GM18951 (cell line): ENCODE measurements around the gene RBM44.
"Not testable (repeated sequence)": the region's sequence is repeated elsewhere in the genome, so short reads cannot be mapped to it uniquely, and the experiment has no call there.

Experiments
- POLR2A ChIP-seq: IDR thresholded peaks from 4 replicates; pipeline ENCODE4 v1.6.1; 2011; ENCODE audit warnings: mild to moderate bottlenecking; ENCODE audit not compliant: insufficient read length, insufficient read depth; ENCODE audit errors: extremely low read depth
- in situ Hi-C: fragments of 300-500 bp; cut with MboI; formaldehyde crosslinking; loops from one replicate; pipeline ENCODE4 v1.12.0; 2022; ENCODE audit warnings: low sequenced_read_pairs, mixed read lengths, inconsistent platforms; ENCODE audit not compliant: unreplicated experiment

RBM44 gene

DNA sequence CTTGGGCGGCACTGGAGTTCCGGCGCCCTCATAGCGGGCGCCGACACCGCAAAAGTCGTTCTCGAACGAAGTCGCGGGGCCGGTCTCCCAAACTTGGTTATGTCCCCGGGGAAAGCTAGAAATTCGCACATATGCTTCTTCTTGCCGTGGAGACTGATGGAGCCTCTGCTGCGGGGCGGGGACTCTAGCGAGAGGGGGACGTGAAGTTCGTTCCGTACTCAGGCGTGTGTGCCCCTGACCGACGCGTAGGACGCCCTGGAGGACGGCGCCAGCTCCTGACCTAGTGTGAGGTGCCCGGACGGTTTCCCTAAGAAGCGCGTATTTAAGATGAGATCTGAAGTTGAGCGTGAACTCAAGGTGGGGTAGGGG, 465 bp downstream of the RBM44 start:
- no peak for TF ChIP-seq POLR2A
- in situ Hi-C loops = no loop called here

DNA sequence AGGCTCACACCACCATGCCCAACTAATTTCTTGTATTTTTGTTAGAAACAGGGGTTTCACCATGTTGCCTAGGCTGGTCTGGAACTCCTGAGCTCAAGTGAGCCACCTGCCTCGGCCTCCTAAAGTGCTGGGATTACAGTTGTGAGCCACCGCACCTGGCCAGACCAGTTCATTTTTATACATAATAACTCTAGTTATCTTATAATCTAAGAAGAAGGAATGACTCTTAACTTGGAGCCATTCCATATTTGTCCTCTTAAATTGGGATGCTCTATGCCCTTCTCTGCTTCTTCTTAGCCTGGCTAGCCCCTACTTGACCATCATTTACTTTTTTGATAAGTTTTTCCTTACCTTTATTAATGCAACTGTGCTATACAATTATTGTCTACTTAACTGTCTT, 2.9 kb downstream of the RBM44 start:
- TF ChIP-seq POLR2A = no peak
- in situ Hi-C loops = no loop called here

DNA sequence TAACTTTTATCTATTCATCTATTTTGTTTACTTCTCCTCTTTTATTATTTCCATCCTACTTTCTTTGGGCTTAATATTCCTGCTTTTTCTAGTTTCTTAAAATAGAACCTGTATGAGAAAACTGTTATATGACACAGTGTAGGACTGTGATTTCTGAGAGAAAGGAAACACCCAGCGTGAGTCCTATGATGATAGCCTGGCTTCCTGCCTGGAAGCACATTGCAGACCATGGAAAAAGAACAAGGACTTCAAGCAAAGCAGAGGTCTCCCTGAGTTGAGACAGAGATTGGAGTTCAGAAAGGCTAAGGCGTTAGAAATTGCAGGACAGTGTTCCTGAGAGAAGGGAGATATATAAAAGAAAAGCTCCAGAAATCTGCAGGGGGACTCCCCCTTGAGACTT, 7.8 kb downstream of the RBM44 start:
- in situ Hi-C loops = no loop called here
- no peak for TF ChIP-seq POLR2A

DNA sequence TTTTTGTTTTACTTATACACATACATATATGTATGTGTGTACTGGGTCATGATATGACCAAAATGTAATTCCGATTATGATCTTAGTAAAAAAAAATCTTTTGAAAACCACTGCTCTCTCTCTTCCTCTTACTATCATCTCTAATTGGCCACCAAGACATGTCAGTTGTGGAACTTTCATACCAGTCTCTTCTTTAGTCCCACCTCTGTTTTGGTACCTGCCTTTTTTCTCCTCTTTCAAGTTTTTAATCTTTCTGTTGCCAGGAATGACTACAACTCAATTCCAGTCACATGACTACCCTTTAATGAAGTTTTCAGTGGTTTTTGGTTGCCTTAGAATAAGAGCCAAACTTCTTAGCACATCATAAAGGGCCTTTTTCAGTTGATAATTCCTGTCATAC, 17.1 kb downstream of the RBM44 start:
- no peak for TF ChIP-seq POLR2A
- in situ Hi-C loops = no loop called here

DNA sequence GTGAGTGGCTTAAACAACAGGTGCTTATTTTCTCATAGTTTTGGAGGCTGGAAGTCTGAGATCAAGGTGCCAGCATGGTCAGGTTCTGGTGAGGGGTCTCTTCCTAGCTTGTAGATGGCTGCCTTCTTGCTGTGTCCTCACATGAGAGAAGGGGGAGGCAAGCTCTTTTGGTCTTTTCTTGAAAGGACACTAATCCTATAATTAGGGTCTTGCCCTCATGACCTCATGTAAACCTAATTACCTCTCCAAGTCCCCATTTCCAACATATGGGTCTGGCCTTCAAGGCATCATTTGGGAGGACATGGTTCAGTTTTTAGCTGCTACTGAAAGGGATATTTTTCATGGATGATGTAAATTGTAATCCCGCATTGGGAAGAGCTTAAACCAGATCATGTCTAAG, 18.0 kb downstream of the RBM44 start:
- in situ Hi-C loops = no loop called here
- TF ChIP-seq POLR2A = no peak

DNA sequence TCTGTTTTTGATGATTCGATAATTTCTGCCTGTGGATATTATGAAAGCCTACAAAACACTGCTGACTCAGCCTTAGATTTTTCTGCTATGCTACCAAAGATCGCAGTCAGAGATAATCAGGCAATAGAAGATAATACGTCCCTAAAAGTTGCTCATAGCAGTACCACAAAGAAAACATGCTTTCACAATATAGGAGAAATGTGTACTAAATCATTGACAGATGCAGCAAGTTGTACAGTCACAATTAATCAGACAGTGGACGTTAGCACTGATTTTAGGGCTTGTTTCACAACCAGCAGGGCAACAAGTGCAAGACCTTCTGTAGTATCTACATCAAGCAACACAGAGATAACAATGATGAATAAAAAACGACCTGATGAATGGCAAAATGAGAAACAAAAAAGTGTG, 19.5 kb downstream of the RBM44 start:
- in situ Hi-C loops = no loop called here
- TF ChIP-seq POLR2A = no peak

DNA sequence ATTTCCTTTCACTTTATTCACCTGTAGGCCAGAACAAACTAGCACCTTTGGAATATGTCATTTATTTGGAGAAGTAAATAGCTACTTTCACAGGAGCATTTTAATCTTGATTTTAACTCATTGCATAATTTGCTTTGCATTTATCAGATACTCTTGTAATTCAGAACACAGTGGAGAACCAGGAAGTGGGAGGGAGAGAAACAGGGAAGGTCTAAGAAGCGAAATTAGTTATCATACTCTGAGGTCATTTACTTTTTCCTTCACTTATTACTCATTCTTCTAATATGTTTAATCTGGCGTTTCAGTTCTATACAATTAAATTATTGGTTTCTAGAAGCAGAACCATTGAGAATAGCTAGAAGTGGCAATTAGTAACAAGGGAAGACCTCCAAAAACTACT, 20.7 kb downstream of the RBM44 start:
- no peak for TF ChIP-seq POLR2A
- in situ Hi-C loops = no loop called here

DNA sequence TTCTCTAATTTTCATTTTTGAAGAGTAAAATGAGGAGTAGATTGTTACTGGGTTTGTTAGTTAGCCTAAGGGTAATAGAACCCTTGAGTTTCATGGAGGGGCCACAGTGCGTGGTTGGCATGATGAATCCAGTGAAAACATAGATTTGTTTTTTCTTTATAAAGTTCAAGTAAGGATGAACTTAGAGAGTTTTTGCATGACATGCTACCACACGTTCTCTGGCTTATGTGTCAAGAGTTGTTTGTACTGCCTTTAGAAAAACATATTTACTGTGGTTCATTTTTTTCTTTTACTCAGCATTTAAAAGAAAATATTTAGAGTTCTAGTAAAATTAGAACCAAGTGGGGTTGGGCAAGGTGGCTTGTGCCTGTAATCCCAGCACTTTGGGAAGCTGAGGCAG, 21.8 kb downstream of the RBM44 start:
- TF ChIP-seq POLR2A = no peak
- in situ Hi-C loops = no loop called here

DNA sequence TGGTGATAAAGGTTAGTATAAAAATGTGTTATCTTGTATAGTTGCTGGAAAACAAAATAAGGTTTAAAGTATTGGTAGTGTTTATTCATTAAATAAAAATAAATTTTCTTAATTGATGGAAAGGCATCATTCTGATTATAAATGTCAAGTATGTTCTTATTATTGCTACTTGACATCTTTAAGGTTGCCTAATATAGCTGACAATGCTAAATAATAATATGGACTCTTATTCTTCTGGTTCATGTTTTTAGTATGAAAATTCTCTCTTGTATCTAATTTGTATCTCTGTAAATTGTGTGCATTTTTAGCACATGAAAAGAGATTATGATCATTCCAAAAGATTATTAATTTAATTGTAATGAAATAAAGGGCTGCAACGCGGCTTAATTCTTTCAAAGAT, 25.0 kb downstream of the RBM44 start:
- TF ChIP-seq POLR2A = no peak
- in situ Hi-C loops = no loop called here

DNA sequence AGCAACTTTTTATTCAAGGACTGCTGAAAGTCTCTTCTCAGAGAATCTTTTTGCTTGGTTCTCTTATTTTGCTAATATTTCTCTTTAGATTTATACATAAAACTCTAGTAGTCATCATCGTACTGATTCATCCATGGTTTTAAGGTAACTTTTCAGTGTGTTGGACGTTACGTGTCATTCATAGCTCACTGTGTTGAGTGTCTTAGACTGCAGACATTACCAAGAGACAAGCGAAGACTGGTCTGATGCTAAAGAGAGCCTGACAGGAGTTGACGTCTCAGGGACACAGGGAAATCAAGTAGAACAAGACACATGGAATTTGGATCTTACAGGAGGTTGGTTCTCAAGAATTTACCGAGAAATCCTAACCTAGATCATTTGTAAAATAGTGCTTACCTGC, 25.5 kb downstream of the RBM44 start:
- TF ChIP-seq POLR2A = no peak
- in situ Hi-C loops = no loop called here

DNA sequence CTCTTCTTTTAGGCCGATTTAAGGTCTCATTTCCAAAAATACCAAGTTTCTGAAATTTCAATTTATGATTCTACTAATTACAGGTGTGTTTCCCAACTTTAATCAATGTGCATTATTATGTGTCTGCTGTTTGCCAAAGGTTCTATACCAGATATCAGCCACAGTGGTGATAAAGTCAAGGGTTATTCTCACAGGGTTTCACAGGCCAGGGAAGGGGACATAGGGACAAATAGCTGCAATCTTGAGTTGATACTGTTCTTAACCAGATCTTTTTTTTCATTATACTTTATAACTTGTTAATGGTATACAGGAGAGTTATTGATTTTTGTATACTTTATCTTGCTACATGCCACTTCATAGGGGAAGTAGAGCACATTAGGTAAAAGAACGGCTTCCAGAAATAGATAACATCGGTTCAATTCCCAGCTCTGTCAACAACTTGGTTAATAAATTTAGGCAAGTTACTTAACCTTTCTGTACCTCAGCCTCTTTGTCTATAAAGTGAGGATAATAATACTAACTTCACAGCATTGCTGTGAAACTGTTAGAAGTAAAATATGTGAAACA, 28.9 kb downstream of the RBM44 start:
- in situ Hi-C loops = no loop called here

DNA sequence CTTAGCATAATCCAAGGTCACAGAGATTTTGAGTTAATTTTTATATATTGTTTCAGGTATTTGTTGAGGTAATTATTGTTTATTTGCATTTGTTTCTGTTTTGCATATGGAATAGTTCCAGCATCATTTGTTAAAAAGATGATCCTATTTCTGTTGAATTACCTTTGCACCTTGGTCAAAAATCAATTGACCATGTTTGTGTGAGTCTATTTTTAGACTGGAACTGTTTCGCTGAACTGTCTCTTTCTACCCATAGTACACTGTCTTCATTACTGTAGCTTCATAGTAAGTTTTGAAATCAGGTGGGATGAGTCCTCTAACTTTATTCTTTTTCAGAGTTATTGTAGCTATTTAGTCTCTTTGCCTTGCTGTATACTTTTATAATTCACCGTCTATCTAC, 31.9 kb downstream of the RBM44 start:
- TF ChIP-seq POLR2A = no peak
- in situ Hi-C loops = no loop called here

More for the DNA sequence above, 28.9 kb downstream of the RBM44 start:
- TF ChIP-seq POLR2A = no peak

DNA sequence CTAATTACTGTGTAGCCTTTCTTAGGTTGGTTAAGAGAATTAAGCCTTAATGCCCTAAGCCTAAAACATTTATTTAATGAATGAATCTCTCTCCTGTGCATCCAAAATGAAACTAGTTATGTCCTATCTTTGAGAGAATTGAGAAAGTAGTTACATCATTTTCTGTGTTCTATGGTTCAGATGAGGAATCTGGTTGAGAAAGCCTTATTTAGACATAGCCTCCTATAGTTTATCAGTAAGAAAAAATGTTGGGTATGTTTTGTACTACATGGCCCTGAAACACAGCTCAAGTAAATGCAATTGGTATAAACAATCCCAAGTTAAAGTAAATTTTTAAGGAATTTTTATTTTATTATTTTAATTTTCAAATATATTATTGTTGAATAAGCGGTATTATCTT, 35.0 kb downstream of the RBM44 start:
- in situ Hi-C loops = no loop called here
- TF ChIP-seq POLR2A = no peak

DNA sequence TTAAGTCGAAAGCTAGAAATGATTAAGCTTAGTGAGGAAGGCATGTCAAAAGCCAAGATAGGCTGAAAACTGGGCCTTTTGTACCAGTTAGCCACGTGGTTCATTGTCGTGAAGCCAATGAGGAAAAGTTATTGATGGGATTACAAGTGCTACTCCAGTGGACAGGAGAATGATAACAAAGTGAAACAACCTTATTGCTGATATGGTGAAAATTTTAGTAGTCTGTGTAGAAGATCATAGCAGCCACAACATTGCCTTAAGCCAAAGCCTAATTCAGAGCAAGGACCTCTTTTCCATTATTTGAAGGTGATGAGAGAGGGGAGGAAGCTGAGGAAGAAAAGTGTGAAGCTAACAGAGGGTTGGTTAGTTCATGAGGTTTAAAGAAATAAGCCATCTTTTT, 36.8 kb downstream of the RBM44 start:
- no peak for TF ChIP-seq POLR2A
- in situ Hi-C loops = no loop called here

DNA sequence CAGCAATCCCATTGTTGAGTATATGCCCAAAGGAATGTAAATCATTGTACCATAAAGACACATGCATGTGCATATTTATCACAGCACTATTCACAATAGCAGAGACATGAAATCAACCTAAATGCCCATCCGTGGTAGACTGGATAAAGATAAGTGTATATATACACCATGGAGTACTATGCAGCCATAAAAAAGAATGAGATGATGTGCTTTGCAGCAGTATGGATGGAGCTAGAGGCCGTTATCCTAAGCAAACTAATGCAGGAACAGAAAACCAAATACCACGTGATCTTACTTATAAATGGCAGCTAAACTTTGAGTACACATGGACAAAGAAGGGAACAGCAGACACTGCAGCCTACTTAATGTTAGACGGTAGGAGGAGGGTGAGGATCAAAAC, 42.5 kb downstream of the RBM44 start:
- TF ChIP-seq POLR2A = no peak
- in situ Hi-C loops = no loop called here

DNA sequence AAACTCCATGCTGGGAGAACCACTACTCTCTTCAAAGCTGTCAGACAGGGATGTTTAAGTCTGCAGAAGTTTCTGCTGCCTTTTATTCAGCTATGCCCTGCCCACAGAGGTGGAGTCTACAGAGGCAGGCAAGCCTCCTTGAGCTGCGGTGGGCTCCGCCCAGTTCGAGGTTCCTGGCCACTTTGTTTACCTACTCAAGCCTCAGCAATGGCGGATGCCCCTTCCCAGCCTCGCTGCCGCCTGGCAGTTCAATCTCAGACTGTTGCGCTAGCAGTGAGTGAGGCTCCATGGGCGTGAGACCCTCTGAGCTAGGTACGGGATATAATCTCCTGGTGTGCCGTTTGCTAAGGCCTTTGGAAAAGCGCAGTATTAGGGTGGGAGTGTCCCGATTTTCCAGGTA, 50.4 kb downstream of the RBM44 start:
- in situ Hi-C loops = not testable (repeated sequence)
